SW 1271 (cell line): Measurements from ENCODE around the gene OPCML.

ENCODE experiments used
- DNase-seq, 2 experiments: peaks; one replicate each; lab custom pipeline; 2025; lab: John Stamatoyannopoulos, UW

The OPCML gene

GRCh38 chr11:132982772-132983640 is 549.3 kb downstream of the OPCML start:
- no peak for DNase-seq

- DNase-seq = no peak
Observed at GRCh38 chr11:132981131-132981956, 551.0 kb downstream of the OPCML start.

GRCh38 chr11:132980670-132981069 is 551.6 kb downstream of the OPCML start:
- no peak for DNase-seq

GRCh38 chr11:132977746-132978145 is 554.6 kb downstream of the OPCML start:
- no peak for DNase-seq

- no peak for DNase-seq
Observed at GRCh38 chr11:132977241-132977640, 555.1 kb downstream of the OPCML start.

GRCh38 chr11:132976115-132976514 is 556.2 kb downstream of the OPCML start:
- no peak for DNase-seq

- no peak for DNase-seq
Observed at GRCh38 chr11:132973686-132974085, 558.6 kb downstream of the OPCML start.

- DNase-seq = no peak
Observed at GRCh38 chr11:132972565-132972964, 559.7 kb downstream of the OPCML start.

- DNase-seq = no peak
Observed at GRCh38 chr11:132971351-132971750, 561.0 kb downstream of the OPCML start.

- DNase-seq = no peak
Observed at GRCh38 chr11:132969892-132970291, 562.4 kb downstream of the OPCML start.

- no peak for DNase-seq
Observed at GRCh38 chr11:132962041-132962440, 570.3 kb downstream of the OPCML start.

GRCh38 chr11:132961453-132961852 is 570.8 kb downstream of the OPCML start:
- DNase-seq = no peak

- DNase-seq = no peak
Observed at GRCh38 chr11:132960273-132961078, 571.8 kb downstream of the OPCML start.

GRCh38 chr11:132959693-132960092 is 572.6 kb downstream of the OPCML start:
- no peak for DNase-seq

GRCh38 chr11:132957881-132958280 is 574.4 kb downstream of the OPCML start:
- no peak for DNase-seq

- DNase-seq = no peak
Observed at GRCh38 chr11:132948252-132948651, 584.0 kb downstream of the OPCML start.

- no peak for DNase-seq
Observed at GRCh38 chr11:132944569-132944944, 587.7 kb downstream of the OPCML start.

GRCh38 chr11:132943706-132944568 is 588.4 kb downstream of the OPCML start:
- DNase-seq = no peak

GRCh38 chr11:132943357-132943705 is 589.0 kb downstream of the OPCML start:
- no peak for DNase-seq

- no peak for DNase-seq
Observed at GRCh38 chr11:132942611-132943356, 589.5 kb downstream of the OPCML start.

- no peak for DNase-seq
Observed at GRCh38 chr11:132941761-132942160, 590.5 kb downstream of the OPCML start.
